Bronchial epithelial cell (primary cell): ENCODE results near the gene FAM177A1. TPM values are rescaled to one million over a fixed set of nuclear protein-coding genes. Genes with fewer than 3 reads are reported as not detected.

Experiments used
- DNase-seq: peaks from one replicate; pipeline ENCODE4 v3.0.0-alpha.2; 2010; ENCODE audit warnings: low read depth
- FAIRE-seq: peaks from 2 replicates; lab custom pipeline; 2011; peaks lifted over from hg19 to GRCh38; lab: Jason Lieb, UNC
- H3K27me3 ChIP-seq: 2 replicates; pipeline ENCODE4 v1.5.1; 2011; ENCODE audit warnings: low read length; ENCODE audit not compliant: control insufficient read depth, insufficient read depth
- H3K36me3 ChIP-seq: 2 replicates; pipeline ENCODE4 v1.5.1; 2011; ENCODE audit warnings: low read length; ENCODE audit not compliant: control insufficient read depth, insufficient read depth
- H3K4me3 ChIP-seq: 2 replicates; pipeline ENCODE4 v1.5.1; 2011; ENCODE audit warnings: mild to moderate bottlenecking, low read depth, low read length, control low read depth
- total RNA-seq: library from RNA; depleted of rRNA; stranded (reverse); fragments of >200 nt; gene quantifications from 2 replicates; pipeline ENCODE4 v1.2.1, GENCODE V29; 2014
- TF ChIP-seq, protein P1 (sequence below): IDR thresholded peaks from 2 replicates; pipeline ENCODE4 v1.5.1; 2011; ENCODE audit warnings: mild to moderate bottlenecking, moderate library complexity, low read length, control low read depth, inconsistent platforms; ENCODE audit not compliant: insufficient read depth, severe bottlenecking

Gene FAM177A1
- total RNA-seq, 1 donor from 2014 or later, result 42.9 TPM

DNA sequence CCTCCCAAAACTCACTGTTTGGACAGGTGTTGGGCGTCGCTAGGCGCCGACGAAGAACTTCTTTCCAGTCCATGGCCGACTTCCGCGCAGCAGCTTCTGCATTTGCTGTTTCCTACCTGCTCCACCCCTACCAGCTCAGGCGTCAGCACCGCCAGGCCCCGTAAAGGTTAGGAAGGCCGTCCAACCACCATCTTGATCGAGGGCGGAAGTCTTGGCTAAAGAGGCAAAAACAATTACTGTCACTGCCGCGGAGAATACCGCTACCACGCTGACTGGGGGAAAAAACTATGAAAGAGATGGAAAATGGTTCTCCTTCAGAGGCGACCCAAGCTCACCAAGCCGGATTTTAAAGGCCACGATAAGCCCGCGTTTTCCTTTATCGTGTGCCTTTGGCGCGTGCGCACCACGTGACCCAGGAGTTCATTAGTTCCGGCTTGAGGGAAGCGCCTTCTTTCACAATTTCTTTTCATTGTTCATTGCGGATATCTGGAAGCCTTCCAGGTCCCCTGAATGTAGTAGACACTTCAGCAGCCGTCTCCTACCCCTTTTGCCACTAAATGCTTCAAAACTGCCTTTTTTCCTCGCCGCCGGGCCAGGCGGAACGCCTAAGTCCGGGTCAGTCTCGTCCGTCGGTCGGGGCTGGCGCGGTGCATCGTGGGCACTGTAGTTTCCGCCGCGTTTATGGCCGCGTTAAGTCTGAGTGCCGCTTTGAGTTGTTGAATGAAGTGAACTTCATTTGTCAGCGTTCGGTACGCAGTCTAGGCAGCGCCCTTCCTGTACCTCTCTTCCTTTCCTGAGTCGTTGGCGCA is 76.0 kb downstream of the FAM177A1 start, which contains the start of the genes PPP2R3C and PRORP:
TSS of gene PPP2R3C (minus strand) at position 104 of the 809 bp plus-strand sequence. CDS start at position 73, 31 bp downstream.
TSS of gene PRORP (plus strand) at position 666 of the 809 bp plus-strand sequence. CDS start 694 bp downstream, outside the sequence.
- TF ChIP-seq, protein P1, sequence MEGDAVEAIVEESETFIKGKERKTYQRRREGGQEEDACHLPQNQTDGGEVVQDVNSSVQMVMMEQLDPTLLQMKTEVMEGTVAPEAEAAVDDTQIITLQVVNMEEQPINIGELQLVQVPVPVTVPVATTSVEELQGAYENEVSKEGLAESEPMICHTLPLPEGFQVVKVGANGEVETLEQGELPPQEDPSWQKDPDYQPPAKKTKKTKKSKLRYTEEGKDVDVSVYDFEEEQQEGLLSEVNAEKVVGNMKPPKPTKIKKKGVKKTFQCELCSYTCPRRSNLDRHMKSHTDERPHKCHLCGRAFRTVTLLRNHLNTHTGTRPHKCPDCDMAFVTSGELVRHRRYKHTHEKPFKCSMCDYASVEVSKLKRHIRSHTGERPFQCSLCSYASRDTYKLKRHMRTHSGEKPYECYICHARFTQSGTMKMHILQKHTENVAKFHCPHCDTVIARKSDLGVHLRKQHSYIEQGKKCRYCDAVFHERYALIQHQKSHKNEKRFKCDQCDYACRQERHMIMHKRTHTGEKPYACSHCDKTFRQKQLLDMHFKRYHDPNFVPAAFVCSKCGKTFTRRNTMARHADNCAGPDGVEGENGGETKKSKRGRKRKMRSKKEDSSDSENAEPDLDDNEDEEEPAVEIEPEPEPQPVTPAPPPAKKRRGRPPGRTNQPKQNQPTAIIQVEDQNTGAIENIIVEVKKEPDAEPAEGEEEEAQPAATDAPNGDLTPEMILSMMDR, result no peak
- Histone ChIP-seq H3K36me3 (peaks cover 1% of the 10 kb centered on the region), H3K4me3 (peak within 1 kb of the TSS; percentile 75), H3K27me3 (no peaks in the 10 kb centered on the region)
- DNase-seq (peak; percentile 96), FAIRE-seq (no peak)

DNA sequence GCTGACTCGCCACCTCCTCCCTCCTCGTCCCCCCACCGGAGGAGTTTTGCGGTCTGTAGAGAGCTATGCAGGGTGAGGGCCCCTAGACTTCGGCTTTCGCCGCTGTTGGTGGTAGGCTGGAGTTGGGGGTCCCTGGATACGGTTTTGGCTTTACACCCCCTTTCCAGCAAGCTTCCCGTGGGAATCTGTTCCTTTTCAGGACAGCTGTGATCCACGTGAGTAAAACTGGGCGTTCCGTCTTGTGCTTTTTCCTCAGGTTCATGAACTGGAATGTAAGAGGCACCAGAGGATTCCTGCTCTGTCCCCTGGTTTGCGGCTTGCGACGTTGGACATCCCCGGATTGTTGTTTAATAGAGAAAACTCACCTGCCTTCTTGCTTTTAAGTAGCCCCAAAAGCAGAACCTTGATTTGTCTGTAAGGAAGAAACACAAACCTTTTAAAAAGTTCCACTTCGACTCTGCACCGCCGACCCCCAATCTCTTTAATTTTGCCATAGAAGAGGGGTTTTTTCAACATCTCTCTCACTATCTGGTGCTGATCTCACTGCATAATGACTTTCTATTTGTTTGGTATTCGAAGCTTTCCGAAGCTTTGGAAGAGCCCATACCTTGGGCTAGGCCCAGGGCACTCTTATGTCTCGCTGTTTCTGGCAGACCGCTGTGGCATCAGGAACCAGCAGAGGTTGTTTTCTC is 76.8 kb downstream of the FAM177A1 start:
- Histone ChIP-seq H3K36me3 (peaks cover 1% of the 10 kb centered on the region), H3K27me3 (no peaks in the 10 kb centered on the region), H3K4me3 (peak overlapping the region; percentile 75)
- DNase-seq, result peak; percentile 62
- TF ChIP-seq, protein P1, result no peak
- FAIRE-seq, result no peak

DNA sequence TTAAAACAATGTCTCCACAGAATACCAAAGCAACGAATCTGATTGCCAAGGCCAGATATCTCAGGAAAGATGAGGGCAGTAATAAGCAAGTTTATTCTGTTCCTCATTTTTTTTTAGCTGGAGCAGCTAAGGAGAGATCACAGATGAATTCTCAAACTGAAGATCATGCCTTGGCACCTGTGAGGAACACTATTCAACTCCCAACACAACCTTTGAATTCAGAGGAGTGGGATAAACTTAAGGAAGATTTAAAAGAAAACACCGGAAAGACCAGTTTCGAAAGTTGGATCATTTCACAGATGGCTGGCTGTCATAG is 77.3 kb downstream of the FAM177A1 start:
- peak; percentile 7 for DNase-seq
- Histone ChIP-seq H3K4me3 (peak overlapping the region; percentile 75), H3K36me3 (peaks cover 1% of the 10 kb centered on the region), H3K27me3 (no peaks in the 10 kb centered on the region)
- TF ChIP-seq, protein P1, result no peak
- FAIRE-seq, result no peak

DNA sequence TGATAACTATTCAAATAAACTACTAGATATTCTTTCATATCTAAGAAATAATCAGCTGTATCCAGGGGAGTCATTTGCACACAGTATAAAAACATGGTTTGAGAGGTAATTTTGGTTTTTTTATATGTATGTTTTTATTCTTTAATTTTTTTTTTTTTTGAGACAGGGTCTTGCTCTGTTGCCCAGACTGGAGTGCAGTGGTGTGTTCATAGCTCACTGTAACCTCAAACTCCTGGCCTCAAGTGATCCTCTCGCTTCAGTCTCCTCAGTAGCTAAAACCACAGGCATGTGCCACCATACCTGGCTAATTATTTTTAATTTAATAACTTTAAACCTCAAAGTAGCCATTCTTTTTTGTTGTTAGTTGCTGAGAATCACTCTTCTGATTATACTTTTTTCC is 78.1 kb downstream of the FAM177A1 start:
- H3K4me3 ChIP-seq, result no peak overlapping the region

More for the DNA sequence above, 78.1 kb downstream of the FAM177A1 start:
- FAIRE-seq (no peak), DNase-seq (no peak)
- TF ChIP-seq, protein P1, result no peak
- H3K36me3 ChIP-seq, result peaks cover 1% of the 10 kb centered on the region
- no peaks in the 10 kb centered on the region for H3K27me3 ChIP-seq

Other genes starting within 250 kb of the FAM177A1 start
- gene BAZ1A, start 170.9 kb upstream of the FAM177A1 start, total RNA-seq, result 34.6 and 35.0 TPM in 2 replicates
- 86.2 and 87.1 TPM in 2 replicates for gene SRP54, start 63.3 kb upstream of the FAM177A1 start, total RNA-seq
- gene PPP2R3C, start 75.7 kb downstream of the FAM177A1 start, total RNA-seq, result 12.2 and 15.0 TPM in 2 replicates
- gene PRORP, start 76.3 kb downstream of the FAM177A1 start, total RNA-seq, result 21.6 and 24.5 TPM in 2 replicates
- 159 and 222 TPM in 2 replicates for gene PSMA6, start 246.1 kb downstream of the FAM177A1 start, total RNA-seq